22Rv1 (cell line): Measurements from ENCODE around the gene LAMA2.
"Not testable (repeated sequence)": the region's sequence is repeated elsewhere in the genome, so short reads cannot be mapped to it uniquely, and the experiment has no call there.

Experiments
- H3K27ac ChIP-seq: fragments of 450-650 bp; 2 replicates; pipeline ENCODE4 v1.5.1; 2017
- ZFX ChIP-seq: fragments of 450-650 bp; IDR thresholded peaks from 2 replicates; pipeline ENCODE4 v1.6.1; 2017; ENCODE audit warnings: antibody characterized with exemption, borderline replicate concordance
- TF ChIP-seq, protein P1 (sequence below): fragments of 450-650 bp; IDR thresholded peaks from 2 replicates; pipeline ENCODE4 v1.5.1; 2017; ENCODE audit warnings: mild to moderate bottlenecking

Gene LAMA2

DNA sequence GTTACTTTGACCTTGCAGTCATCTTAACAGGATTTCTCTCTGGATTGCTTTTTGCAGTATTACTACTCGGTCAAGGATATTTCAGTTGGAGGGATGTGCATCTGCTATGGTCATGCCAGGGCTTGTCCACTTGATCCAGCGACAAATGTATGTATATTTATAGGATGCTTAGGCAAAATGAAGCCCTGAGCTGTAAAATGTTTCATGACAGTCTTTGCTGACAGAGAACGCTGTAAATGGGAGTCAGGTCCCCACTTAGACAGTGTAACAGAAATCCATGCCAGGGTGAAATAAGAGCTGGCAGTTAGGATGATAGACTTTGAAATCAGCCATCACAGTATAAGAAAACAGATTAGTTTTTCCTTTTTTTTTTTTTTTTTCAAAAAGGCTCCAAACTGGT is 264.0 kb downstream of the LAMA2 start:
- TF ChIP-seq ZFX, result no peak
- TF ChIP-seq, protein P1, sequence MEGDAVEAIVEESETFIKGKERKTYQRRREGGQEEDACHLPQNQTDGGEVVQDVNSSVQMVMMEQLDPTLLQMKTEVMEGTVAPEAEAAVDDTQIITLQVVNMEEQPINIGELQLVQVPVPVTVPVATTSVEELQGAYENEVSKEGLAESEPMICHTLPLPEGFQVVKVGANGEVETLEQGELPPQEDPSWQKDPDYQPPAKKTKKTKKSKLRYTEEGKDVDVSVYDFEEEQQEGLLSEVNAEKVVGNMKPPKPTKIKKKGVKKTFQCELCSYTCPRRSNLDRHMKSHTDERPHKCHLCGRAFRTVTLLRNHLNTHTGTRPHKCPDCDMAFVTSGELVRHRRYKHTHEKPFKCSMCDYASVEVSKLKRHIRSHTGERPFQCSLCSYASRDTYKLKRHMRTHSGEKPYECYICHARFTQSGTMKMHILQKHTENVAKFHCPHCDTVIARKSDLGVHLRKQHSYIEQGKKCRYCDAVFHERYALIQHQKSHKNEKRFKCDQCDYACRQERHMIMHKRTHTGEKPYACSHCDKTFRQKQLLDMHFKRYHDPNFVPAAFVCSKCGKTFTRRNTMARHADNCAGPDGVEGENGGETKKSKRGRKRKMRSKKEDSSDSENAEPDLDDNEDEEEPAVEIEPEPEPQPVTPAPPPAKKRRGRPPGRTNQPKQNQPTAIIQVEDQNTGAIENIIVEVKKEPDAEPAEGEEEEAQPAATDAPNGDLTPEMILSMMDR, result no peak
- H3K27ac ChIP-seq, result no peak overlapping the region

DNA sequence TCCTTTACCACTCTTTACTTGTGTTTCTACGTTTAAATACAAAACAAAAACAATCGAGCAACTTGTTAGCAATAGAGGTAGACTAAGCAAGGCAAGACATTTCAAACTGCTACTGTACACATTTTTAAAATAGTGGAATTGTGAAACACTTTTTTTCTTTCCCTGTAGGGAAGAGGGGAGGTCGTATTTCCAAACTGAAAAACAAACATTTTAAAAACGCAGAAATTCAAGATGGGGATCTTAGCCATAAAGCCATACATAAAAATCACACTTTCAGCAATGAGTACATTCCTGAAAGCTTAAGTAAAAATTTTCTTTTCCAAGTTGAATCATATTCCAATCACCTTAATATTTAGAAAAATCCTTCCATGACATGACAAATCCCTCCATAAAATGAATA is 267.6 kb downstream of the LAMA2 start:
- TF ChIP-seq ZFX, result no peak
- TF ChIP-seq, protein P1, result no peak

DNA sequence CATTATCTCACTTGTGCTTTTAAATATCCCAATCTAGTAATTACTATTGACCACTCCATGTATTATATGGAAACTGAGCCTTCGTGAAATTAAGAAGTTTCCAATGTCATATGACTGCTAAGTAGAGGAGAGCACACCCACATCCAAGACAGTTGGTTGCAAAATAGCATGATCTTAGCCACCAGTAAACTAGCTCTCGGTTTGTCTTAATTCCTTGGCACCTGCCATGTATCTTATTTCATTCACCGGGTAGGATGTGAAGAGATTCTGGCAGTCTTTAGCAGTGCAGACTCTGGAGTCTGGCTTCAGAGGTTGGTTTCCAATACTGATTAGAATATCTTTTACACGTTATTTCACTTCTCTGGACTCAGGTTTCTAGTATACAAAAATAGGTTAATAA is 270.3 kb downstream of the LAMA2 start:
- TF ChIP-seq, protein P1, result no peak
- no peak for TF ChIP-seq ZFX
- H3K27ac ChIP-seq, result no peak overlapping the region

More for the DNA sequence above, 267.6 kb downstream of the LAMA2 start:
- H3K27ac ChIP-seq, result no peak overlapping the region

DNA sequence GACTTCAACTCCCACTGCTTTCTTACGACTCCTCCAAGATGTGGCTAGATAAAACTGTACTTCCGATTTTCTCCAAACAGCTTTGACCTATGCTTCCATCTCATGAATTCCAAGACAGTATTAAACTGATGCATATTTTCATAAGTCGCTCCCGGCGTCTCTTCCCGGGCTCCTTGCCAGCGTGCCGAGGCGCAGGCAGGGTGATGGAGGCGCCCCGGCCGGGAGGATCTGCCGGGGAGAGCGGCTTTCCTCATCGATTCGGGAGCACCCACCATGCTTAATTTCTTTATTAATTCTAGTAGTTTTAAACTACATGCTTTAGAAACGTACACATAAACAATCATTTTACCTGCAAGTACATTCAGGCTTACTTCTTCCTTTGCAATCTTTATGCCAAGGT is 276.3 kb downstream of the LAMA2 start:
- not testable (repeated sequence) for H3K27ac ChIP-seq

DNA sequence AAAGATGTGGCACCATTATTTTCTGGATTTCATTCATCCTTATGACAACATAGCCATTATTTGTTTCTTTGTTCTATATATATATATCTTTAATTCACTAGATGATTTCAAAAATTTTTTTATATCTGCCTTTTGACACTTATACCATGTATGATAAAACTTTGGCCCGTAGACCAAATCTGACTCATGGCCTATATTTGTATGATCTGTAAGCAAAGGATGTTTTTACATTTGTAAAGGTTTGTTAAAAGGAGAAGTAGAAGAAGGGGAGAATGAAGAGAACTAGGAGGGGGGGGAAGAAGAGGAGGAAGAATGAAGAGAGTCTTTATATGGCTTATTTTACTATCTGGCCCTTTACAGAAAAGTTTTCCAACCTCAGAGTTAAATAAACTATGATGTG is 279.7 kb downstream of the LAMA2 start:
- no peak overlapping the region for H3K27ac ChIP-seq
- TF ChIP-seq, protein P1, result no peak
- no peak for TF ChIP-seq ZFX

DNA sequence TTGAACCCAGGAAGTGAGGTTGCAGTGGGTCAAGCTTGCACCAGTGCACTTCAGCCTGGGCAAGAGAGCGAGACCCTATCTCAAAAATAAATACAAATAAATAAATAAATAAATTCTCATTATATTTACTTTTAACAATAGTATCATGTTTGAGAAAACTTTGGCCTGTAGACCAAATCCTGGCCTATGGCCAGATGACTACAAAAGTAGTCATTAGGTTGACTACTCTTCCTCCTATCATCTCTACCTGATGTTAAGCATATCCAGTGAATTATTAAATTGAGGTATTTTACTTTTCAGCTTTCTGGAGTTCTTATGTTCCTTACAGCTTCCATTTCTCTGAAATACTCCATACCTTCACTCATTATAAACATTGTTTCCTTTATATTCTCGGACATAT is 280.6 kb downstream of the LAMA2 start:
- TF ChIP-seq, protein P1, result no peak
- no peak for TF ChIP-seq ZFX
- H3K27ac ChIP-seq, result no peak overlapping the region

DNA sequence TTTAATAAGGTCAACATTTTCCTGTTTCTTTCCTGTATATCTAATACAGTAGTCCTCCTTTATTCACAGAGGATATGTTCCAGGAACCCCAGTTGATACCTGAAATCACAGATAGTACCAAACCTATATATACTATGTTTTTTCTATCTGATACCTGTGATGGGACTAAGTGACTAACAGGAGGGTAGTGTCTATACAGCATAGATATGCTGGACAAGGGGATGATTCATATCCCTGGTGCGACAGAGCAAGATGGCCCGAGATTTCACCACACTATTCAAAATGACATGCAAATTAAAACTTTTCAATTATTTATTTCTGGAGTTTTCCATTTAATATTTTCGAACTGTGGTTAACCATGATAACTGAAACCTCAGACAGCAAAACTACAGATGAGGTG is 281.1 kb downstream of the LAMA2 start:
- no peak overlapping the region for H3K27ac ChIP-seq
- TF ChIP-seq ZFX, result no peak

DNA sequence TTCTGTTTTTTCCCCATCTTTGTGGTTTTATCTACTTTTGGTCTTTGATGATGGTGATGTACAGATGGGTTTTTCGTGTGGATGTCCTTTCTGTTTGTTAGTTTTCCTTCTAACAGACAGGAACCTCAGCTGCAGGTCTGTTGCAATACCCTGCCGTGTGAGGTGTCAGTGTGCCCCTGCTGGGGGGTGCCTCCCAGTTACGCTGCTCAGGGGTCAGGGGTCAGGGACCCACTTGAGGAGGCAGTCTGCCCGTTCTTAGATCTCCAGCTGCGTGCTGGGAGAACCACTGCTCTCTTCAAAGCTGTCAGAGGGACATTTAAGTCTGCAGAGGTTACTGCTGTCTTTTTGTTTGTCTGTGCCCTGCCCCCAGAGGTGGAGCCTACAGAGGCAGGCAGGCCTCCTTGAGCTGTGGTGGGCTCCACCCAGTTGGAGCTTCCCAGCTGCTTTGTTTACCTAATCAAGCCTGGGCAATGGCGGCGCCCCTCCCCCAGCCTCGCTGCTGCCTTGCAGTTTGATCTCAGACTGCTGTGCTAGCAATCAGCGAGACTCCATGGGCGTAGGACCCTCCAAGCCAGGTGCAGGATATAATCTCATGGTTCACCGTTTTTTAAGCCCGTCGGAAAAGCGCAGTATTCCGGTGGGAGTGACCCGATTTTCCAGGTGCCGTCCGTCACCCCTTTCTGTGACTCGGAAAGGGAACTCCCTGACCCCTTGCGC is 289.5 kb downstream of the LAMA2 start:
- H3K27ac ChIP-seq, result not testable (repeated sequence)

DNA sequence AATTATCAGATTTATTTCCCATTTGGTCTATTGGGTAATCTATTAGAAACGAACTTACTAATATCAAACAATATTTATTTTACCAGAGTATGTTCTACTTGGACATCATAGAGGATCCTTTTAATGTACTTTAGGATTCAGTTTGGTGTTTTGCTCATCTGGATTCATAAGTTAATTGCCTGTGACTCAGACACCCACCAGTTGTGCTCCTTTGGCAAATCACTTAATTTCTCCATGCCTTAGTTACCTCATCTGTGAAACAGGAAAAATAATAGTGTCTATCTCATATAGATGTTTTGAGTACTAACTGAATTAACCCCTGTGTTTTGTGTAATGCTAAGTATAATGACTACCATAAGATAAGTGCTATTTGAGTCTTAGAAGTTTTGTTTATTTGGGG is 292.1 kb downstream of the LAMA2 start:
- TF ChIP-seq, protein P1, result no peak
- no peak for TF ChIP-seq ZFX

More for the DNA sequence above, 292.1 kb downstream of the LAMA2 start:
- no peak overlapping the region for H3K27ac ChIP-seq
